SK-N-SH (cell line): ENCODE results near the gene TIMM10. TPM values are rescaled to one million over a fixed set of nuclear protein-coding genes. Genes with fewer than 3 reads are reported as not detected.

Experiments used
- CTCF ChIA-PET: fragments of 300-600, 350-600 bp; formaldehyde crosslinking; extraction: SDS; loops from one replicate; lab custom pipeline; 2021; lab: Yijun Ruan, JAX
- POLR2A ChIA-PET: fragments of 350-600 bp; sonication (Branson Sonifier 250); formaldehyde crosslinking; extraction: SDS; loops from one replicate; lab custom pipeline; 2020; ENCODE audit warnings: antibody characterized with exemption, inconsistent platforms; lab: Yijun Ruan, JAX
- DNase-seq: peaks from one replicate; pipeline ENCODE4 v3.0.0; 2012
- H2AFZ ChIP-seq: fragments of 200-600 bp; sonication (generic); 2 replicates; pipeline ENCODE4 v1.8.1; 2016; ENCODE audit warnings: antibody characterized with exemption, mild to moderate bottlenecking, low read depth
- H3F3A ChIP-seq: fragments of 200-600 bp; sonication (generic); replicated peaks from 2 replicates; pipeline ENCODE3; 2016; ENCODE audit warnings: antibody characterized with exemption, mild to moderate bottlenecking; ENCODE audit not compliant: insufficient read depth
- H3K27ac ChIP-seq, 2 experiments: fragments of 200-500 bp in 1 of 2; fragments of 200-600 bp in 1 of 2; sonication (Bioruptor generic) in 1 of 2; sonication (generic), shearing (Covaris generic) in 1 of 2; 2 replicates each; pipeline versions ENCODE4 v1.5.1 to v1.6.1; 2014 to 2016; ENCODE audit warnings: low read depth in 2 of 2, inconsistent platforms in 1 of 2, low read length in 1 of 2, mild to moderate bottlenecking in 1 of 2, mixed read lengths in 1 of 2
- H3K27me3 ChIP-seq: fragments of 200-600 bp; sonication (generic), shearing (Covaris generic); 2 replicates; pipeline ENCODE4 v1.6.1; 2016; ENCODE audit warnings: mixed run types; ENCODE audit not compliant: insufficient read depth
- H3K36me3 ChIP-seq, 2 experiments: fragments of 200-500 bp in 1 of 2; fragments of 200-600 bp in 1 of 2; sonication (Bioruptor generic) in 1 of 2; sonication (generic) in 1 of 2; replicated peaks in 1 of 2; 2 replicates each; pipeline versions ENCODE3 to v1.5.1; 2014 to 2016; ENCODE audit warnings: low read length in 1 of 2, mild to moderate bottlenecking in 1 of 2; ENCODE audit not compliant: insufficient read depth in 2 of 2, control insufficient read depth in 1 of 2
- H3K4me1 ChIP-seq, 2 experiments: fragments of 200-500 bp in 1 of 2; fragments of 200-600 bp in 1 of 2; sonication (Bioruptor generic) in 1 of 2; sonication (generic), shearing (Covaris generic) in 1 of 2; 2 replicates each; pipeline versions ENCODE4 v1.5.1 to v1.6.1; 2014 to 2016; ENCODE audit warnings: low read depth in 1 of 2, low read length in 1 of 2, mixed run types in 1 of 2; ENCODE audit not compliant: insufficient read depth in 2 of 2, control insufficient read depth in 1 of 2
- H3K4me2 ChIP-seq: fragments of 200-600 bp; sonication (generic), shearing (Covaris generic); 2 replicates; pipeline ENCODE4 v1.6.1; 2017; ENCODE audit warnings: mixed run types
- H3K4me3 ChIP-seq, 2 experiments: fragments of 200-500 bp in 1 of 2; fragments of 200-600 bp in 1 of 2; sonication (Bioruptor generic) in 1 of 2; sonication (generic), shearing (Covaris generic) in 1 of 2; 2 replicates each; pipeline versions ENCODE4 v1.5.1 to v1.8.1; 2014 to 2016; ENCODE audit warnings: low read depth in 2 of 2, inconsistent platforms in 1 of 2, low read length in 1 of 2, mild to moderate bottlenecking in 1 of 2, mixed read lengths in 1 of 2, moderate library complexity in 1 of 2
- H3K79me2 ChIP-seq: fragments of 200-600 bp; sonication (generic); 2 replicates; pipeline ENCODE4 v1.8.1; 2017; ENCODE audit warnings: mild to moderate bottlenecking; ENCODE audit not compliant: insufficient read depth
- H3K9ac ChIP-seq: fragments of 200-600 bp; sonication (generic); 2 replicates; pipeline ENCODE4 v1.6.1; 2017; ENCODE audit warnings: mixed run types
- H3K9me2 ChIP-seq: fragments of 200-600 bp; sonication (generic); 2 replicates; pipeline ENCODE4 v1.6.1; 2017; ENCODE audit warnings: mixed run types
- H3K9me3 ChIP-seq: fragments of 200-600 bp; sonication (generic); 2 replicates; pipeline ENCODE4 v1.6.1; 2017; ENCODE audit warnings: mixed run types, mild to moderate bottlenecking, moderate library complexity
- H4K20me1 ChIP-seq: fragments of 200-600 bp; sonication (generic); 2 replicates; pipeline ENCODE4 v1.6.1; 2017; ENCODE audit warnings: mild to moderate bottlenecking, mixed run types; ENCODE audit not compliant: insufficient read depth
- CHD2 ChIP-seq: fragments of 150-350 bp; IDR thresholded peaks from 2 replicates; pipeline ENCODE4 v1.6.1; 2018; ENCODE audit warnings: low read length; ENCODE audit not compliant: partially characterized antibody
- CTCF ChIP-seq: fragments of 200-600 bp; sonication (generic); IDR thresholded peaks from 2 replicates; pipeline ENCODE4 v1.6.1; 2017; ENCODE audit warnings: antibody characterized with exemption, mild to moderate bottlenecking, moderate library complexity
- ELF1 ChIP-seq: IDR thresholded peaks from 2 replicates; pipeline ENCODE4 v1.4.0; 2012
- EZH2phosphoT487 ChIP-seq: fragments of 200-600 bp; sonication (generic); IDR thresholded peaks from 2 replicates; pipeline ENCODE4 v1.6.1; 2017; ENCODE audit warnings: low read depth, mixed run types, mild to moderate bottlenecking, antibody characterized with exemption, moderate library complexity, borderline replicate concordance
- FOSL2 ChIP-seq: IDR thresholded peaks from 2 replicates; pipeline ENCODE4 v1.4.0; 2012; ENCODE audit warnings: low read depth, mild to moderate bottlenecking, moderate library complexity, borderline replicate concordance
- FOXM1 ChIP-seq: IDR thresholded peaks from 2 replicates; pipeline ENCODE4 v1.4.0; 2012; ENCODE audit warnings: low read depth, mild to moderate bottlenecking
- GABPA ChIP-seq: IDR thresholded peaks from 2 replicates; pipeline ENCODE4 v1.4.0; 2012; ENCODE audit warnings: low read depth, mild to moderate bottlenecking
- JUND ChIP-seq: IDR thresholded peaks from 2 replicates; pipeline ENCODE4 v1.4.0; 2012
- MAX ChIP-seq: IDR thresholded peaks from 2 replicates; pipeline ENCODE4 v1.4.0; 2012; ENCODE audit warnings: low read depth
- MEF2A ChIP-seq: IDR thresholded peaks from 2 replicates; pipeline ENCODE4 v1.4.0; 2012; ENCODE audit warnings: low read depth, borderline replicate concordance
- PBX3 ChIP-seq: IDR thresholded peaks from 2 replicates; pipeline ENCODE4; 2012
- POLR2AphosphoS5 ChIP-seq: IDR thresholded peaks from 2 replicates; pipeline ENCODE4 v1.6.1; 2012; ENCODE audit warnings: low read depth, low read length
- RAD21 ChIP-seq: IDR thresholded peaks from 2 replicates; pipeline ENCODE4 v1.6.1; 2012; ENCODE audit warnings: mild to moderate bottlenecking, low read length
- SIN3A ChIP-seq: IDR thresholded peaks from 2 replicates; pipeline ENCODE4 v1.6.1; 2012; ENCODE audit warnings: low read depth, mild to moderate bottlenecking, low read length, moderate library complexity, borderline replicate concordance
- SMC3 ChIP-seq: IDR thresholded peaks from 2 replicates; pipeline ENCODE4 v1.6.1; 2012; ENCODE audit warnings: low read depth, low read length, improper control_type of control experiment
- TEAD4 ChIP-seq: IDR thresholded peaks from 2 replicates; pipeline ENCODE4 v1.4.0; 2012; ENCODE audit warnings: mild to moderate bottlenecking, borderline replicate concordance; ENCODE audit not compliant: insufficient read depth
- USF1 ChIP-seq: IDR thresholded peaks from 2 replicates; pipeline ENCODE4 v1.4.0; 2012; ENCODE audit warnings: low read depth, borderline replicate concordance
- USF2 ChIP-seq: fragments of 150-350 bp; IDR thresholded peaks from 2 replicates; pipeline ENCODE4 v1.6.1; 2017; ENCODE audit warnings: antibody characterized with exemption, low read length, low read depth, borderline replicate concordance
- ZBTB33 ChIP-seq: IDR thresholded peaks from 2 replicates; pipeline ENCODE4 v1.4.0; 2012; ENCODE audit warnings: low read depth, borderline replicate concordance
- WGBS: methylation state at CpG from one replicate; pipeline ENCODE4 v1.1.6; 2017; ENCODE audit warnings: low lambda C conversion rate; 5-methylcytosine and 5-hydroxymethylcytosine counted together
- polyA plus RNA-seq, 3 experiments: library from polyadenylated mRNA; depleted of rRNA; stranded (reverse); fragments of >200 nt; gene quantifications; 2 replicates each; pipeline ENCODE4 v1.2.3, GENCODE V29; 2012

The TIMM10 gene
- polyA plus RNA-seq, 1 of the 3 experiments (the other 2 are of a cell fraction), result 179 TPM

- POLR2A ChIA-PET, result no interaction called here
- H3K79me2 ChIP-seq, result no peaks in the 10 kb centered on the region
- no peak for TF ChIP-seq USF2
- no peak for TF ChIP-seq EZH2phosphoT487
- no peak for TF ChIP-seq GABPA
- no peak for TF ChIP-seq TEAD4
- no peak for TF ChIP-seq PBX3
- TF ChIP-seq FOXM1, result no peak
- no peak for TF ChIP-seq SIN3A
- TF ChIP-seq FOSL2, result no peak
- no peak for TF ChIP-seq CTCF
- TF ChIP-seq ELF1, result no peak
- no peak for TF ChIP-seq ZBTB33
- no peak for TF ChIP-seq USF1
- TF ChIP-seq MAX, result no peak
- TF ChIP-seq JUND, result no peak
- TF ChIP-seq CHD2, result no peak
- TF ChIP-seq MEF2A, result no peak
- TF ChIP-seq POLR2AphosphoS5, result no peak
- TF ChIP-seq SMC3, result no peak
- no peak for TF ChIP-seq RAD21
- no peak overlapping the region for H2AFZ ChIP-seq
- no peak overlapping the region for H3K4me2 ChIP-seq
- no peak overlapping the region for H3K4me3 ChIP-seq
- no peaks in the 10 kb centered on the region for H3K9me2 ChIP-seq
- no peak overlapping the region for H3K9ac ChIP-seq
- H3K27ac ChIP-seq, result no peak overlapping the region
- H3K27me3 ChIP-seq, result no peaks in the 10 kb centered on the region
- 84% methylated on average over 8 of the region's 9 CpGs for WGBS
- CTCF ChIA-PET, result interaction anchor here (0.7 to 27.2 kb wide), 12 partner anchors 8 to 154 kb away, joined by 3 to 517 read pairs (median 10); partner anchors contain the start of genes RTN4RL2, TIMM10 and UBE2L6
- H3K4me1 ChIP-seq, result no peaks in the 10 kb centered on the region; a peak in 1 of 4 replicates
- no peak for DNase-seq
- H3K36me3 ChIP-seq, result no peaks in the 10 kb centered on the region
- no peaks in the 10 kb centered on the region for H4K20me1 ChIP-seq
- no peaks in the 10 kb centered on the region for H3K9me3 ChIP-seq
- H3F3A ChIP-seq, result peaks cover 2% of the 10 kb centered on the region
Observed at GRCh38 chr11:57490456-57491248, 39.9 kb downstream of the TIMM10 start.
